GM12878 (cell line): Measurements from ENCODE around the gene ANKAR. TPM values are rescaled to one million over a fixed set of nuclear protein-coding genes. Genes with fewer than 3 reads are reported as not detected.
"Not testable (repeated sequence)": the region's sequence is repeated elsewhere in the genome, so short reads cannot be mapped to it uniquely, and the experiment has no call there.

Experiments used
- ATAC-seq: fragments of 200-7000 bp; cut with Tn5 transposase; 3 replicates; pipeline ENCODE4 v1.9.1; 2020; ENCODE audit warnings: mild to moderate bottlenecking, moderate library complexity
- BruUV-seq: library from RNA; stranded (reverse); fragments of 400-500 nt; replicated peaks from 2 replicates; lab custom pipeline; 2021; lab: Mats Ljungman, UMichigan
- CTCF ChIA-PET: fragments of 300-600 bp; sonication (Branson Sonifier 250); formaldehyde crosslinking; extraction: SDS; loops from one replicate; lab custom pipeline; 2021; ENCODE audit warnings: inconsistent platforms; lab: Yijun Ruan, JAX
- POLR2A ChIA-PET: fragments of 350-600 bp; formaldehyde crosslinking; extraction: SDS; loops from one replicate; lab custom pipeline; 2021; ENCODE audit warnings: inconsistent platforms; lab: Charles Lee
- RAD21 ChIA-PET: fragments of 300-600 bp; sonication (Branson Sonifier 250); formaldehyde crosslinking; loops from one replicate; lab custom pipeline; 2023; ENCODE audit warnings: antibody characterized with exemption; ENCODE audit not compliant: unreplicated experiment; lab: Charles Lee
- SMC1A ChIA-PET: fragments of 300-600 bp; sonication (Branson Sonifier 250); formaldehyde crosslinking; loops from one replicate; lab custom pipeline; 2023; ENCODE audit not compliant: unreplicated experiment, uncharacterized antibody; lab: Charles Lee
- DNase-seq: peaks from one replicate; pipeline ENCODE4 v3.0.0-alpha.2; 2011; ENCODE audit warnings: low read depth, low spot score
- FAIRE-seq: peaks from 3 replicates; lab custom pipeline; 2011; peaks lifted over from hg19 to GRCh38; lab: Jason Lieb, UNC
- H2AFZ ChIP-seq: 2 replicates; pipeline ENCODE4 v1.6.0; 2011; ENCODE audit warnings: low read depth, low read length, control low read depth; ENCODE audit not compliant: control insufficient read depth
- H3K27ac ChIP-seq: 2 replicates; pipeline ENCODE4 v1.5.1; 2011; ENCODE audit warnings: control low read depth; ENCODE audit not compliant: control insufficient read depth, insufficient read depth
- H3K27me3 ChIP-seq, 2 experiments: replicated peaks in 1 of 2; 2 replicates each; pipeline versions ENCODE4 v1.6.0 to v1.6.1; 2011; ENCODE audit warnings: low read length in 1 of 2; ENCODE audit not compliant: control insufficient read depth in 2 of 2, insufficient read depth in 2 of 2
- H3K36me3 ChIP-seq, 2 experiments: 2 replicates each; pipeline ENCODE4 v1.5.1; 2011; ENCODE audit warnings: low read length in 1 of 2; ENCODE audit not compliant: control insufficient read depth in 2 of 2, insufficient read depth in 2 of 2
- H3K4me1 ChIP-seq: 2 replicates; pipeline ENCODE4 v1.6.1; 2011; ENCODE audit warnings: mild to moderate bottlenecking, low read length, moderate library complexity, mixed read lengths; ENCODE audit not compliant: control insufficient read depth, insufficient read depth
- H3K4me2 ChIP-seq: 2 replicates; pipeline ENCODE4 v1.6.0; 2011; ENCODE audit warnings: control low read depth; ENCODE audit not compliant: control insufficient read depth, insufficient read depth
- H3K4me3 ChIP-seq: fragments of 200-600 bp; sonication (generic); 2 replicates; pipeline ENCODE4 v1.5.1; 2016
- H3K79me2 ChIP-seq: 2 replicates; pipeline ENCODE4 v1.6.0; 2011; ENCODE audit warnings: low read length; ENCODE audit not compliant: control insufficient read depth, insufficient read depth
- H3K9ac ChIP-seq: 2 replicates; pipeline ENCODE4 v1.8.0; 2011; ENCODE audit warnings: low read length, control low read depth, mixed read lengths; ENCODE audit not compliant: control insufficient read depth, insufficient read depth
- H3K9me3 ChIP-seq: replicated peaks from 3 replicates; pipeline ENCODE4 v1.5.1; 2011; ENCODE audit warnings: mild to moderate bottlenecking, low read length; ENCODE audit not compliant: control insufficient read depth, insufficient read depth
- H4K20me1 ChIP-seq: 2 replicates; pipeline ENCODE4 v1.6.0; 2011; ENCODE audit not compliant: control insufficient read depth, insufficient read depth
- ASH2L ChIP-seq: fragments of 300-600, 200-600 bp; sonication (generic); IDR thresholded peaks from 2 replicates; pipeline ENCODE4 v1.6.1; 2017; ENCODE audit warnings: low read depth, mild to moderate bottlenecking, borderline replicate concordance
- YBX1 ChIP-seq: fragments of 450-650 bp; IDR thresholded peaks from 2 replicates; pipeline ENCODE4 v1.6.1; 2016; ENCODE audit warnings: antibody characterized with exemption
- WGBS: methylation state at CpG from one replicate; pipeline ENCODE4 v1.1.6; 2016; ENCODE audit warnings: low lambda C conversion rate; ENCODE audit not compliant: insufficient replicate concordance, insufficient coverage; ENCODE audit errors: missing lambda C conversion rate; 5-methylcytosine and 5-hydroxymethylcytosine counted together
- in situ Hi-C: fragments of 300-500 bp; cut with MboI; formaldehyde crosslinking; loops from 9 replicates; pipeline ENCODE4 v1.14.3; 2018; ENCODE audit warnings: mixed read lengths
- intact Hi-C: fragments of 100-400 bp; cut with micrococcal nuclease; formaldehyde crosslinking; loops from one replicate; pipeline ENCODE4 v1.14.2; 2022; ENCODE audit not compliant: unreplicated experiment
- polyA plus RNA-seq, 11 experiments: library from polyadenylated mRNA; depleted of rRNA in 4 of 11; unstranded in 6 of 11; stranded (reverse) in 5 of 11; fragments of >200 nt; fragmentation: Nextera tagmentation in 4 of 11; fragmentation: Illumina TruSeq in 1 of 11; extraction: Ambion mirVana in 4 of 11; extraction: Trizol in 1 of 11; gene quantifications; 1 replicate in 1 of 11; 2 replicates in 10 of 11; pipeline versions ENCODE4 v1.2.1 to v1.2.3, GENCODE V29; 2011 to 2016; ENCODE audit warnings: inconsistent platforms in 2 of 11, missing spikeins in 2 of 11, low read depth in 1 of 11
- total RNA-seq, 4 experiments: library from RNA; depleted of rRNA in 3 of 4; stranded (reverse); fragments of >200 nt in 3 of 4; fragmentation: Illumina TruSeq in 1 of 4; extraction: Trizol in 1 of 4; gene quantifications; 2 replicates each; pipeline versions ENCODE4 v1.2.1 to v1.2.3, GENCODE V29; 2013 to 2021
- TF ChIP-seq, protein P1 (sequence below): fragments of 450-650 bp; IDR thresholded peaks from 2 replicates; pipeline ENCODE4 v1.6.1; 2016; ENCODE audit warnings: mild to moderate bottlenecking
- TF ChIP-seq, protein P2 (sequence below): IDR thresholded peaks from 2 replicates; pipeline ENCODE4 v1.6.1; 2011; ENCODE audit warnings: borderline replicate concordance, low read depth, mild to moderate bottlenecking, moderate library complexity, mixed read lengths, low read length; ENCODE audit not compliant: insufficient read depth; ENCODE audit errors: extremely low read length

Gene ANKAR
- total and polyA plus RNA-seq, 10 of the 15 experiments (the other 5 are each of a cell fraction or from before 2014, with no cell fraction given): 1.3 to 4.2 (median 2.7) TPM

DNA sequence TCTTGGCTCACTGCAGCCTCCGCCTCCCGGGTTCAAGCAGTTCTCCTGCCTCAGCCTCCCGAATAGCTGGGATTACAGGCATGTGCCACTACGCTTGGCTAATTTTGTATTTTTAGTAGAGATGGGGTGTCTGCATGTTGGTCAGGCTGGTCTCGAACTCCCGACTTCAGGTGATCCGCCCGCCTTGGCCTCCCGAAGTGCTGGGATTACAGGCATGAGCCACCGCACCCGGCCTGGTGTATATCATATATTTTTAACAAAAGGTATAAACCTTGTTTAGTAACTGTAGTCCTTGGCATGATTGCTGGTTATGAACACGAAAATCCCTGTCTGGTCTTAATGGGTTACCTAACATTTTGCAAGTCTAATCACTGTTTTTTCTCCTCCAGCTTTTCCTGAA is 11.2 kb upstream of the ANKAR start:
- Histone ChIP-seq H3K4me3 (peak overlapping the region; percentile 30; the same call in 1 of the 2 replicates), H3K9ac (peak overlapping the region; percentile 32; the same call in 1 of the 2 replicates), H3K79me2 (peaks cover 34% of the 10 kb centered on the region), H3K4me2 (peak overlapping the region; percentile 53; the same call in 1 of the 2 replicates)
- ChIA-PET RAD21 (interaction anchor here (0.7 to 1.9 kb wide), 3 partner anchors 10 to 99 kb away, joined by 4 to 9 read pairs (median 9); partner anchors contain the start of gene OSGEPL1), SMC1A (interaction anchor here (1.1 to 6.9 kb wide), 5 partner anchors 11 to 126 kb away, joined by 3 to 71 read pairs (median 45); partner anchors contain the start of gene ANKAR), POLR2A (interaction anchor here (0.6 to 2.4 kb wide), 4 partner anchors 10 to 89 kb away, joined by 4 to 11 read pairs (median 8); partner anchors contain the start of gene ANKAR), CTCF (interaction anchor here (1.0 to 9.9 kb wide), 6 partner anchors 10 to 100 kb away, joined by 3 to 163 read pairs (median 84); partner anchors contain the start of genes ANKAR and OSGEPL1)
- H3K9me3 ChIP-seq, H3K36me3 ChIP-seq, H3K27me3 ChIP-seq, in situ Hi-C loops, BruUV-seq, H3K27ac ChIP-seq, H4K20me1 ChIP-seq, H3K4me1 ChIP-seq, FAIRE-seq, ATAC-seq, DNase-seq, H2AFZ ChIP-seq: not testable (repeated sequence)
- TF ChIP-seq, protein P1, sequence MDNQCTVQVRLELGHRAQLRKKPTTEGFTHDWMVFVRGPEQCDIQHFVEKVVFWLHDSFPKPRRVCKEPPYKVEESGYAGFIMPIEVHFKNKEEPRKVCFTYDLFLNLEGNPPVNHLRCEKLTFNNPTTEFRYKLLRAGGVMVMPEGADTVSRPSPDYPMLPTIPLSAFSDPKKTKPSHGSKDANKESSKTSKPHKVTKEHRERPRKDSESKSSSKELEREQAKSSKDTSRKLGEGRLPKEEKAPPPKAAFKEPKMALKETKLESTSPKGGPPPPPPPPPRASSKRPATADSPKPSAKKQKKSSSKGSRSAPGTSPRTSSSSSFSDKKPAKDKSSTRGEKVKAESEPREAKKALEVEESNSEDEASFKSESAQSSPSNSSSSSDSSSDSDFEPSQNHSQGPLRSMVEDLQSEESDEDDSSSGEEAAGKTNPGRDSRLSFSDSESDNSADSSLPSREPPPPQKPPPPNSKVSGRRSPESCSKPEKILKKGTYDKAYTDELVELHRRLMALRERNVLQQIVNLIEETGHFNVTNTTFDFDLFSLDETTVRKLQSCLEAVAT: 0 out of 2 replicates have a peak, but pooled peaks have one; percentile 30
- intact Hi-C loops: loop anchor here (5.0 kb wide), 4 partner anchors 119 to 519 kb away; partner anchors contain the start of genes ORMDL1 and PMS1
- WGBS: 97% methylated on average over 12 of the region's 12 CpGs

DNA sequence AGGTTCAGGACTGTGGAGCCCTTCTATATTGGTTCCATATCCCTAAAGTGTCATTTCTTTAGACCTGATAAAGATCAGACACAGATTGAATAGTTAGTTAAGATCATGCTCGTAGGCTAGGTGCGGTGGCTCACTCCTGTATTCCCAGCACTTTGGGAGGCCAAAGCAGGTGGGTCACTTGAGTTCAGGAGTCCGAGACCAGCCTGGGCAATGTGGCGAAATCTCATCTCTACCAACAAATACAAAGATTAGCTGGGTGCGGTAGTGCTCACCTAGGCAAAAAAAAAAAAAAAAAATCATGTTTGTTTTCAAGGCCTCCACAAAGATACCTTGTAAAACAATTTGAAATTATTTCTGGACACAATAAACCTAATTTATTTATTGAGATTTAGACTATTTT is 4.6 kb upstream of the ANKAR start:
- BruUV-seq: no TSS peak
- H3K4me3 ChIP-seq: no peak overlapping the region
- FAIRE-seq (no peak), DNase-seq (no peak), ATAC-seq (no peak)
- H3K27ac ChIP-seq: no peak overlapping the region
- TF ChIP-seq, protein P2, sequence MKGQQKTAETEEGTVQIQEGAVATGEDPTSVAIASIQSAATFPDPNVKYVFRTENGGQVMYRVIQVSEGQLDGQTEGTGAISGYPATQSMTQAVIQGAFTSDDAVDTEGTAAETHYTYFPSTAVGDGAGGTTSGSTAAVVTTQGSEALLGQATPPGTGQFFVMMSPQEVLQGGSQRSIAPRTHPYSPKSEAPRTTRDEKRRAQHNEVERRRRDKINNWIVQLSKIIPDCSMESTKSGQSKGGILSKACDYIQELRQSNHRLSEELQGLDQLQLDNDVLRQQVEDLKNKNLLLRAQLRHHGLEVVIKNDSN: no peak
- TF ChIP-seq ASH2L (no peak), YBX1 (no peak)
- CTCF ChIA-PET: interaction anchor here (0.9 to 11.5 kb wide), 4 partner anchors 8 to 102 kb away, joined by 3 to 163 read pairs (median 6); partner anchors contain the start of gene ASNSD1
- POLR2A ChIA-PET: interaction anchor here (0.7 to 2.1 kb wide), 2 partner anchors 9 to 11 kb away, joined by 3 to 6 read pairs; no protein-coding TSS in a partner anchor
- no peak overlapping the region for H2AFZ ChIP-seq
- H3K9ac ChIP-seq: no peak overlapping the region
- intact Hi-C loops (no loop called here), in situ Hi-C loops (loop anchor here (5.0 kb wide), 1 partner anchor 397 kb away; no protein-coding TSS in a partner anchor)
- peaks cover 3% of the 10 kb centered on the region; the same call in 1 of the 2 replicates for H3K4me1 ChIP-seq
- no peak overlapping the region for H3K4me2 ChIP-seq
- H3K9me3 ChIP-seq: no peaks in the 10 kb centered on the region
- SMC1A ChIA-PET: interaction anchor here (1.1 to 8.9 kb wide), 3 partner anchors 8 to 32 kb away, joined by 3 to 71 read pairs (median 5); partner anchors contain the start of gene ASNSD1
- WGBS: 100% methylated on average over 4 of the region's 5 CpGs
- no peaks in the 10 kb centered on the region for H3K27me3 ChIP-seq
- RAD21 ChIA-PET: interaction anchor here (0.7 kb wide), 1 partner anchor 687 kb away, joined by 4 read pairs; no protein-coding TSS in a partner anchor
- H4K20me1 ChIP-seq: no peaks in the 10 kb centered on the region
- peaks cover 3% of the 10 kb centered on the region for H3K79me2 ChIP-seq
- peaks cover 1 to 15% of the 10 kb centered on the region in 2 experiments; a peak in 3 of 4 replicates for H3K36me3 ChIP-seq
